ENCODE data around the gene CSGALNACT2. TPM values are rescaled to one million over a fixed set of nuclear protein-coding genes. Genes with fewer than 3 reads are reported as not detected.

The CSGALNACT2 gene
- total and polyA plus RNA-seq, 10 of the 15 experiments (the other 5 are each of a cell fraction or from before 2014, with no cell fraction given), result 2.5 to 12.6 (median 8.7) TPM

- TF ChIP-seq ZNF687 (IDR thresholded peaks at IDR 0.05) (no peak), SREBF2 (IDR thresholded peaks at IDR 0.05; ENCODE audit: low read length) (no peak), RBBP5 (conservative IDR thresholded peaks at IDR 0.05) (no peak), BCL11A (IDR thresholded peaks at IDR 0.05; ENCODE audit: low read depth, low read length) (no peak), MTA3 (IDR thresholded peaks at IDR 0.05; ENCODE audit: borderline replicate concordance, low read length) (no peak), BHLHE40 (IDR thresholded peaks at IDR 0.05; ENCODE audit: borderline replicate concordance in 1 of 2, low read depth in 2 of 2, low read length in 1 of 2) (no peak), JUNB (IDR thresholded peaks at IDR 0.05) (peak; percentile 64), STAT3 (IDR thresholded peaks at IDR 0.05; ENCODE audit: low read depth, low read length) (no peak), YY1 (IDR thresholded peaks at IDR 0.05; ENCODE audit: low read depth, low read length) (peak; percentile 58), TCF7 (IDR thresholded peaks at IDR 0.05; ENCODE audit: borderline replicate concordance) (no peak), BCL3 (IDR thresholded peaks at IDR 0.05; ENCODE audit: borderline replicate concordance, insufficient read depth, low read depth, low read length, poor library complexity, severe bottlenecking) (no peak), KDM1A (IDR thresholded peaks at IDR 0.05; ENCODE audit: borderline replicate concordance) (no peak), HDAC6 (IDR thresholded peaks at IDR 0.05; ENCODE audit: unreplicated experiment) (no peak), SUZ12 (IDR thresholded peaks at IDR 0.05; ENCODE audit: unreplicated experiment) (no peak), PKNOX1 (IDR thresholded peaks at IDR 0.05) (0 out of 2 replicates have a peak, but pooled peaks have one; percentile 6), CEBPZ (IDR thresholded peaks at IDR 0.05; ENCODE audit: low read depth, low read length) (no peak), HDGF (IDR thresholded peaks at IDR 0.05) (no peak), IRF3 (IDR thresholded peaks at IDR 0.05) (no peak), ASH2L (IDR thresholded peaks at IDR 0.05; ENCODE audit: borderline replicate concordance, low read depth) (no peak), JUND (IDR thresholded peaks at IDR 0.05; ENCODE audit: low read depth, low read length) (0 out of 2 replicates have a peak, but pooled peaks have one; percentile 8)
Measured at GRCh38 chr10:43120929-43121314, 17.3 kb upstream of the CSGALNACT2 start (continued).
